ENCODE data around the gene GLRX3. TPM values are rescaled to one million over a fixed set of nuclear protein-coding genes. Genes with fewer than 3 reads are reported as not detected.
A peak's percentile ranks its signal among the peaks of the same experiment; 100 is the strongest.
"Not testable (repeated sequence)": the region's sequence is repeated elsewhere in the genome, so short reads cannot be mapped to it uniquely, and the experiment has no call there.

GLRX3 gene
- total RNA-seq, 2 experiments from 2014 or later: 112 to 113 TPM

DNA sequence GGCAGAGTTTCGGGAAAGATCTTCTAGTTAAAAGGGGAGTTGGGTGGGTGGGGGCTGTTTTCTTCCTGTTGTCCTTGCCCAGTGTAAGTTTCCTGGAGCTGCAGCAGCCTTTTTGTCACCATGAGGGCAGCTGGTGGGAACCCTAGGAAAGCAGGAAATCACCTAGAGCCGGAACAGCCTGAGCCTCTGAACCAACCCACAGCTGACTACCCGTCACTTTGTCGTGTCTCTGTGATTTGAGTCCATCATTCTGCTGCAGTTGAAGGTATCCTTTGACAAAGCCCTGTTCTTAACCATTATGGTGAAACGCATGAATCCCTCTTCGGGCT is 24.4 kb upstream of the GLRX3 start:
- Mint-ChIP-seq H3K27ac (peak overlapping the region; percentile 99), H3K27me3 (no peaks in the 10 kb centered on the region), H3K4me3 (peak overlapping the region; percentile 88), H3K9me3 (peaks cover 3% of the 10 kb centered on the region), H3K4me1 (ENCODE audit: low read depth) (peaks cover 37% of the 10 kb centered on the region), H3K36me3 (peaks cover 5% of the 10 kb centered on the region)
- intact Hi-C loops (cut with micrococcal nuclease): loop anchor here (5.0 to 10.0 kb wide), 2 partner anchors 150 to 1793 kb away; partner anchors contain the start of genes EBF3 and PPP2R2D
- ChIA-PET POLR2A (interaction anchor here (1.5 to 3.1 kb wide), 7 partner anchors 10 to 645 kb away, joined by 3 to 70 read pairs (median 13); partner anchors contain the start of genes GLRX3 and MGMT), CTCF (interaction anchor here (0.5 to 4.1 kb wide), 5 partner anchors 16 to 68 kb away, joined by 3 to 59 read pairs (median 12); partner anchors contain the start of gene GLRX3)
- peak; percentile 57 for DNase-seq

DNA sequence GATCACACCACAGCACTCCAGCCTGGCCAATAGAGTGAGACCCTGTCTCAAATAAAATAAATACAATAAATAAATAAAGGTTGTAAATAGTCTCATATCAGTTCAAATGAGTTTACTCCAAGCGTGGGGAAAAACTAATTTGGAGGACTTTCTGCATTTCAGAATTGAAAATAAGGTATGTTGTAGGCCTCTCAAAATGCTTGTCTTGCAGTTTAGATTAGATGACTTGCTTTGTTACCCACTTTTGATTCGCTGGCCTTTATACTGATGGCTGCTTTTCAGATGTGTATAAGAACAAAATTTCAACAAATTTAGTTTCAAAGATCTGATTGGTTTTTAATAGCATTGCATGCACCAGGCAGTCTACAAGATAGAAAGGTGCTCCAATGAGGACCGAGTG is 23.4 kb upstream of the GLRX3 start:
- intact Hi-C loops (cut with micrococcal nuclease): loop anchor here (5.0 to 10.0 kb wide), 2 partner anchors 151 to 1792 kb away; partner anchors contain the start of genes EBF3 and PPP2R2D
- POLR2A ChIA-PET: no interaction called here
- no peaks in the 10 kb centered on the region for H3K27me3 Mint-ChIP-seq

DNA sequence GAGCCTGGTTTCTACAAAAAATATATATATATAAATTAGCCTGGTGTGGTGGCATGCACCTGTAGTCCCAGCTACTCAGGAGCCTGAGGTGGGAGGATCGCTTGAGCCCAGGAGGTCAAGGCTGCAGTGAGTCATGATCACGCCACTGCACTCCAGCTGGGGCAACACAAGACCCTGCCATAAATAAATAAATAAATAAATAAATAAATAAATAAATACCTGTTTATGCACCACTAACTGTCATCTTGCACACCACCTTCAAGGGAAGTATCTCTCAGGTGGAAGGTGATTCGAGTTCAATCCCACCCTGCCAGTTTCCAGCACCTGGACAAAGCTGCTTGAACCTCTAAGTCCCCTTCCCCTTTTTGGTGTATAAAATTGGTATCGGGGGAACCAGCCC is 19.2 kb upstream of the GLRX3 start:
- intact Hi-C loops (cut with micrococcal nuclease): loop anchor here (10.0 kb wide), 1 partner anchor 1788 kb away; the partner anchor contains the start of gene PPP2R2D
- H3K27me3 Mint-ChIP-seq; H3K27ac Mint-ChIP-seq; H3K4me1 Mint-ChIP-seq (ENCODE audit: low read depth); H3K36me3 Mint-ChIP-seq; POLR2A ChIA-PET; H3K4me3 Mint-ChIP-seq; DNase-seq: not testable (repeated sequence)
- CTCF ChIA-PET: interaction anchor here (1.4 kb wide), 1 partner anchor 11 kb away, joined by 5 read pairs; no protein-coding TSS in a partner anchor
- H3K9me3 Mint-ChIP-seq: peaks cover 12% of the 10 kb centered on the region

More for the DNA sequence above, 23.4 kb upstream of the GLRX3 start:
- peaks cover 5% of the 10 kb centered on the region for H3K36me3 Mint-ChIP-seq
- no peak overlapping the region for H3K4me3 Mint-ChIP-seq
- no peak overlapping the region for H3K27ac Mint-ChIP-seq
- H3K9me3 Mint-ChIP-seq: peaks cover 9% of the 10 kb centered on the region
- H3K4me1 Mint-ChIP-seq (ENCODE audit: low read depth): peaks cover 27% of the 10 kb centered on the region
- CTCF ChIA-PET: no interaction called here
- no peak for DNase-seq

DNA sequence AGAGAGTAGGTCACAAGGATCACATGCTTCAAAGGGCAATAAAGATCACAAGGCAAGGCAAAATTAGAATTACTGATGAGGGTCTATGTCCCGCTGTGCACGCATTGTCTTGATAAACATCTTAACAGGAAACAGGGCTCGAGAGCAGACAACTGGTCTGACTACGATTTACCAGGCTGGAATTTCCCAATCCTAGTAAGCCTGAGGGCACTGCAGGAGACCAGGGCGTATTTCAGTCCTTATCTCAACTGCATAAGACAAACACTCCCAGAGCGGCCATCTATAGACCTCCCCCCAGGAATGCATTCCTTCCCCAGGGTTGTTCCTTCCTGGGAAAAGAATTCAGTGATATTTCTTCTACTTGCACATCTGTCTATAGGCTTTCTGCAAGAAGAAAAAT is 18.7 kb upstream of the GLRX3 start:
- H3K36me3 Mint-ChIP-seq; CTCF ChIA-PET; H3K27me3 Mint-ChIP-seq; DNase-seq; H3K4me3 Mint-ChIP-seq; POLR2A ChIA-PET; H3K4me1 Mint-ChIP-seq (ENCODE audit: low read depth); H3K27ac Mint-ChIP-seq: not testable (repeated sequence)
- intact Hi-C loops (cut with micrococcal nuclease): loop anchor here (10.0 kb wide), 1 partner anchor 1787 kb away; the partner anchor contains the start of gene PPP2R2D
- peaks cover 12% of the 10 kb centered on the region for H3K9me3 Mint-ChIP-seq

GRCh38 chr10:130121486-130122079 is 14.6 kb upstream of the GLRX3 start:
- intact Hi-C loops (cut with micrococcal nuclease): no loop called here
- H3K27me3 Mint-ChIP-seq: peaks cover 10% of the 10 kb centered on the region
- no peak for DNase-seq
- no peaks in the 10 kb centered on the region for H3K36me3 Mint-ChIP-seq
- no peak overlapping the region for H3K4me3 Mint-ChIP-seq
- H3K9me3 Mint-ChIP-seq: peaks cover 9% of the 10 kb centered on the region
- H3K27ac Mint-ChIP-seq: no peak overlapping the region
- no peaks in the 10 kb centered on the region for H3K4me1 Mint-ChIP-seq (ENCODE audit: low read depth)
- POLR2A ChIA-PET: interaction anchor here (0.9 kb wide), 1 partner anchor 10 kb away, joined by 3 read pairs; the partner anchor contains the start of gene C10orf143
- CTCF ChIA-PET: interaction anchor here (2.4 kb wide), 1 partner anchor 11 kb away, joined by 5 read pairs; the partner anchor contains the start of gene C10orf143

- peak; percentile 73 for DNase-seq
- Mint-ChIP-seq H3K4me3 (no peak overlapping the region), H3K36me3 (no peaks in the 10 kb centered on the region), H3K27ac (no peak overlapping the region), H3K9me3 (no peaks in the 10 kb centered on the region), H3K4me1 (ENCODE audit: low read depth) (peaks cover 5% of the 10 kb centered on the region), H3K27me3 (peaks cover 19% of the 10 kb centered on the region)
- intact Hi-C loops (cut with micrococcal nuclease): loop anchor here (1.0 to 5.0 kb wide), 5 partner anchors 9 to 1095 kb away; partner anchors contain the start of gene GLRX3
- POLR2A ChIA-PET: interaction anchor here (0.6 to 2.5 kb wide), 4 partner anchors 9 to 1099 kb away, joined by 3 to 16 read pairs (median 4); partner anchors contain the start of genes C10orf143 and GLRX3
- CTCF ChIA-PET: interaction anchor here (0.7 to 4.6 kb wide), 19 partner anchors 9 to 1097 kb away, joined by 3 to 50 read pairs (median 5); partner anchors contain the start of genes C10orf143 and GLRX3
Measured at GRCh38 chr10:130127364-130128061, 8.7 kb upstream of the GLRX3 start.

DNA sequence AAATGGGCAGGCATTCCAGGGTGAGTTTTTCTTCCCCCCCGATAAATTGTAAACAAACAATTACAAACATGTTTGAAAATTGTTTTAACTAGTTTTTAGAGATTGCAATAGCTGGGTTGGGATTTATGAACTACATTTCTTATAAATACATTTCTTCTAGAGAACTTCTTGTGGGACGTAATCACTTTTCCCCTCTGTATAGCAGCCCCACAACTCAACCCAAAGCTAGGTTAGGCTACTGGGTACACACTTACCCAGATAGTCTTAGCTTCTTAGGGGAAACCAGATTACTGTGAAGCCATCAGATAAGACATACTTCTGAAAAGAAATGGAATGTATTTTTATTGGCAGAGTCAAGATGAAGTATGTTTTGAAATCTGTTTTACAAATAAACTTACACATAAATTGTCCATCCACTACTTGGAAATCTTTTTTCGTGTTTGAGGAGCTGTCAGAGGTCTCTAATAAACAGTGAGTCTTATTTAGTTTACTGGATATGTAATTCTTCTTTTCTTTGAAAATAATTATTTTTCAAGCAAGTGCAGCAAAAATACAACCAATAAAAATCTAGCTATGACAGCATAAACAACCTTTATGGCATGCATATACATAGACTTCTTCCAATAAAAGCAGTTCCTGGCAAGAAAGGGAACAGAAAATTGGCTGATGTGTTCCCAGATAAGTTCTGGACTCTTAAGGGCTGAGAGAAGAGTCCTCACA is 8.0 kb upstream of the GLRX3 start:
- peaks cover 19% of the 10 kb centered on the region for H3K27me3 Mint-ChIP-seq
- ChIA-PET CTCF (interaction anchor here (0.7 to 4.6 kb wide), 15 partner anchors 8 to 1098 kb away, joined by 3 to 50 read pairs (median 6); partner anchors contain the start of genes C10orf143 and GLRX3), POLR2A (interaction anchor here (1.1 to 2.5 kb wide), 2 partner anchors 8 to 18 kb away, joined by 4 to 16 read pairs; partner anchors contain the start of genes C10orf143 and GLRX3)
- H3K9me3 Mint-ChIP-seq: no peaks in the 10 kb centered on the region
- no peak overlapping the region for H3K4me3 Mint-ChIP-seq
- H3K27ac Mint-ChIP-seq: no peak overlapping the region
- no peak for DNase-seq
- no peaks in the 10 kb centered on the region for H3K36me3 Mint-ChIP-seq
- peaks cover 5% of the 10 kb centered on the region for H3K4me1 Mint-ChIP-seq (ENCODE audit: low read depth)
- intact Hi-C loops (cut with micrococcal nuclease): loop anchor here (5.0 kb wide), 2 partner anchors 241 to 1096 kb away; no protein-coding TSS in a partner anchor

- Mint-ChIP-seq H3K27ac (no peak overlapping the region), H3K4me3 (no peak overlapping the region), H3K4me1 (ENCODE audit: low read depth) (peaks cover 5% of the 10 kb centered on the region), H3K27me3 (peaks cover 18% of the 10 kb centered on the region), H3K36me3 (no peaks in the 10 kb centered on the region), H3K9me3 (no peaks in the 10 kb centered on the region)
- no peak for DNase-seq
- intact Hi-C loops (cut with micrococcal nuclease): loop anchor here (5.0 kb wide), 2 partner anchors 242 to 1097 kb away; no protein-coding TSS in a partner anchor
- POLR2A ChIA-PET: no interaction called here
- CTCF ChIA-PET: interaction anchor here (1.0 to 4.6 kb wide), 6 partner anchors 13 to 251 kb away, joined by 3 to 50 read pairs (median 10); partner anchors contain the start of gene C10orf143
Measured at GRCh38 chr10:130128922-130129321, 7.3 kb upstream of the GLRX3 start.

GRCh38 chr10:130135676-130136225 is 440 bp upstream of the GLRX3 start:
- peaks cover 2% of the 10 kb centered on the region for H3K27me3 Mint-ChIP-seq
- DNase-seq: peak; percentile 15
- peaks cover 35% of the 10 kb centered on the region for H3K4me1 Mint-ChIP-seq (ENCODE audit: low read depth)
- ChIA-PET CTCF (interaction anchor here (1.1 to 4.7 kb wide), 3 partner anchors 9 to 168 kb away, joined by 4 to 59 read pairs (median 13); partner anchors contain the start of gene C10orf143), POLR2A (interaction anchor here (1.0 to 3.3 kb wide), 3 partner anchors 8 to 25 kb away, joined by 4 to 70 read pairs (median 4); partner anchors contain the start of gene C10orf143)
- peak overlapping the region; percentile 88 for H3K4me3 Mint-ChIP-seq
- peaks cover 3% of the 10 kb centered on the region for H3K36me3 Mint-ChIP-seq
- no peak overlapping the region for H3K27ac Mint-ChIP-seq
- H3K9me3 Mint-ChIP-seq: no peaks in the 10 kb centered on the region
- intact Hi-C loops (cut with micrococcal nuclease): loop anchor here (1.0 kb wide), 3 partner anchors 8 to 668 kb away; partner anchors contain the start of genes C10orf143 and MGMT

GRCh38 chr10:130137090-130137448 is 878 bp downstream of the GLRX3 start:
- intact Hi-C loops (cut with micrococcal nuclease): no loop called here
- H3K27ac Mint-ChIP-seq: peak overlapping the region; percentile 35
- ChIA-PET POLR2A (interaction anchor here (1.7 to 3.3 kb wide), 3 partner anchors 10 to 30 kb away, joined by 4 to 70 read pairs (median 12); partner anchors contain the start of gene C10orf143), CTCF (interaction anchor here (0.5 to 4.7 kb wide), 5 partner anchors 10 to 38 kb away, joined by 3 to 59 read pairs (median 4); partner anchors contain the start of gene C10orf143)
- H3K27me3 Mint-ChIP-seq: no peaks in the 10 kb centered on the region
- H3K36me3 Mint-ChIP-seq: peaks cover 9% of the 10 kb centered on the region
- peaks cover 48% of the 10 kb centered on the region for H3K4me1 Mint-ChIP-seq (ENCODE audit: low read depth)
- no peaks in the 10 kb centered on the region for H3K9me3 Mint-ChIP-seq
- no peak for DNase-seq
- H3K4me3 Mint-ChIP-seq: peak overlapping the region; percentile 86
